Breast epithelium (tissue), 4 donors: ENCODE measurements around the gene TNC. TPM values are rescaled to one million over a fixed set of nuclear protein-coding genes. Genes with fewer than 3 reads are reported as not detected.

Experiments used
- DNase-seq, 2 donors: peaks; one replicate each; pipeline ENCODE4 v3.0.0-alpha.2; 2019; ENCODE audit warnings: low spot score in 2 of 2
- H3K27ac ChIP-seq, 2 donors: fragments of 200-600 bp; sonication (generic) in 1 of 2; one replicate each; pipeline ENCODE4 v1.5.1; 2016 to 2019; ENCODE audit warnings: mild to moderate bottlenecking in 1 of 2
- H3K27me3 ChIP-seq, 2 donors: fragments of 200-600 bp; sonication (generic) in 1 of 2; one replicate each; pipeline versions ENCODE4 v1.5.1 to v1.6.0; 2017 to 2019; ENCODE audit warnings: control low read depth in 1 of 2, mild to moderate bottlenecking in 1 of 2
- H3K36me3 ChIP-seq: fragments of 200-600 bp; one replicate; pipeline ENCODE4 v1.5.1; 2019
- H3K4me1 ChIP-seq, 2 donors: fragments of 200-600 bp; sonication (generic); one replicate each; pipeline ENCODE4 v1.5.1; 2016 to 2019; ENCODE audit warnings: control low read depth in 1 of 2
- H3K4me3 ChIP-seq, 3 donors: fragments of 200-600 bp; sonication (generic); 1 replicate in 2 of 3; 2 replicates in 1 of 3; pipeline ENCODE4 v1.5.1; 2016 to 2019; ENCODE audit warnings: mild to moderate bottlenecking in 3 of 3, moderate library complexity in 2 of 3
- H3K9me3 ChIP-seq, 2 donors: fragments of 200-600 bp; sonication (generic) in 1 of 2; one replicate each; pipeline ENCODE4 v1.5.1; 2016 to 2019; ENCODE audit warnings: control low read depth in 1 of 2
- POLR2A ChIP-seq: fragments of 450-650 bp; IDR thresholded peaks from one replicate; pipeline ENCODE4 v1.6.1; 2016; ENCODE audit warnings: antibody characterized with exemption, mild to moderate bottlenecking, moderate library complexity
- POLR2AphosphoS5 ChIP-seq, 3 donors: sonication (generic); formaldehyde crosslinking; IDR thresholded peaks; one replicate each; pipeline ENCODE4 v1.6.1; 2017; ENCODE audit warnings: antibody characterized with exemption in 3 of 3
- intact Hi-C: fragments of 100-400 bp; cut with DNase I; formaldehyde crosslinking; loops from one replicate; pipeline ENCODE4 v1.15.1; 2023; ENCODE audit warnings: low total_unique reads
- total RNA-seq, 3 donors: library from RNA; depleted of rRNA; stranded (reverse); fragments of >200 nt; gene quantifications; one replicate each; pipeline ENCODE4 v1.1.0, GENCODE V29; 2016
- TF ChIP-seq, protein P1 (sequence below), 3 donors: fragments of 450-650 bp; IDR thresholded peaks; one replicate each; pipeline ENCODE4 v1.5.1; 2016 to 2017; ENCODE audit warnings: antibody characterized with exemption in 3 of 3, mild to moderate bottlenecking in 3 of 3, moderate library complexity in 3 of 3

TNC gene
- total RNA-seq, 3 donors from 2014 or later, result 2.4 to 58.0 (median 44.6) TPM

DNA sequence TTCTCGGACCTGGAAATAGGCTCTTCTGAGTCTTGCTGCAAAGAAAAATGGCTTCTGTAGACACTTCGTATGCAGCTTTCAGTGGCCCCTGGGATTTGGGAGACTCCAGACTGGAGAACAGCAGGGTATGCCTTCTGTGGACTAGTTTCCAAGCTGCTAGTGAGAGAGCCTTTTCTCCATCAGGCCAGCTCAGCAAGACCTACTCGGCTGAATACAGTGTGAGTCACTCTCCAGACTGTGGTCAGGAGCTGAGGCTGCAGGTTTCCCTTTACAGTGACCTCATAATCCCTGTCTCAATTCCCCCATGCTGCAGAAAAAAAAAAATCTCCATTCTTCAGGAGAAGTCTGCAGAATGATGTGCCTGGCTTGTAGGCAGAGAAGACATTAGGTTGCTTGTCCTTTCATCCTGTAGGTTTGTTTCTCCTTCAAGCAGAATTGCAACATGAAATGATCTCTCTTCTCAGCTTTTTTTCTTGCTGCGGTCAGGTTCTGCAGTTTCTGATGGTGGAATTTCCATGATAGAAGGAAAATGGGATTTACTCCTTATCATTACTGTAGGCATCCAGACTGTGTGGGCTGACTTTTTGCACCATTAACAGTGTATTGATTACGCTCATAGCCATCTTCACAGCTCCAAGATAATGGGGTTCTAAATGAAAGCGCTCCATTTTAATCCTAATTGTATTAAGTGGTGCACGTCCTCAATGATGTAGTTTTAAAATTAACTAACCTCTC lies 109.3 kb downstream of the TNC start:
- Histone ChIP-seq H3K27ac (no peak overlapping the region), H3K36me3 (no peaks in the 10 kb centered on the region), H3K4me3 (no peak overlapping the region), H3K27me3 (no peaks in the 10 kb centered on the region), H3K9me3 (no peaks in the 10 kb centered on the region), H3K4me1 (no peaks in the 10 kb centered on the region)
- intact Hi-C loops, result no loop called here
- DNase-seq, result no peak
- TF ChIP-seq POLR2AphosphoS5 (IDR thresholded peaks at IDR 0.05) (no peak), POLR2A (no peak)
- TF ChIP-seq, protein P1, sequence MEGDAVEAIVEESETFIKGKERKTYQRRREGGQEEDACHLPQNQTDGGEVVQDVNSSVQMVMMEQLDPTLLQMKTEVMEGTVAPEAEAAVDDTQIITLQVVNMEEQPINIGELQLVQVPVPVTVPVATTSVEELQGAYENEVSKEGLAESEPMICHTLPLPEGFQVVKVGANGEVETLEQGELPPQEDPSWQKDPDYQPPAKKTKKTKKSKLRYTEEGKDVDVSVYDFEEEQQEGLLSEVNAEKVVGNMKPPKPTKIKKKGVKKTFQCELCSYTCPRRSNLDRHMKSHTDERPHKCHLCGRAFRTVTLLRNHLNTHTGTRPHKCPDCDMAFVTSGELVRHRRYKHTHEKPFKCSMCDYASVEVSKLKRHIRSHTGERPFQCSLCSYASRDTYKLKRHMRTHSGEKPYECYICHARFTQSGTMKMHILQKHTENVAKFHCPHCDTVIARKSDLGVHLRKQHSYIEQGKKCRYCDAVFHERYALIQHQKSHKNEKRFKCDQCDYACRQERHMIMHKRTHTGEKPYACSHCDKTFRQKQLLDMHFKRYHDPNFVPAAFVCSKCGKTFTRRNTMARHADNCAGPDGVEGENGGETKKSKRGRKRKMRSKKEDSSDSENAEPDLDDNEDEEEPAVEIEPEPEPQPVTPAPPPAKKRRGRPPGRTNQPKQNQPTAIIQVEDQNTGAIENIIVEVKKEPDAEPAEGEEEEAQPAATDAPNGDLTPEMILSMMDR (IDR thresholded peaks at IDR 0.05), result no peak

DNA sequence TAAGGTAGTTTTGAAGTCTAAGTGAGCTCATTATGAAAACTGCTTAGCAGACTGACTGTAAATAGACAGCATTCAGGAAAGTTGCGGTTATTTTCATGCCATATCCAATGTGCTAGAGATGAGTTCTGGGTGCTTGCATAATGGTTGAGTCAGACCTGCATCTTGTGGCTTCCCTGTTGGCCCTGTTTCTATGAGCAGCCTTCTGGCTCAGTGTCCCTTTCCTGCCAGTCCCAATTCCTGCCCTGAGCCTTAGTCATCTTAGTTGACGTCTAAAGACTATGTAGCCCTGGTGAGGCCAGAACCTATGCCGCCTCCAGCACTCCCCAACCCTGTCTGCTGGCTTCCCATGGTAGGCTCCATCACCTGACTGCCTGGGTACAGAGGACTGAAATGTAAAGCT lies 111.3 kb downstream of the TNC start:
- TF ChIP-seq, protein P1 (IDR thresholded peaks at IDR 0.05), result no peak
- TF ChIP-seq POLR2AphosphoS5 (IDR thresholded peaks at IDR 0.05) (no peak), POLR2A (no peak)
- no peak overlapping the region for H3K4me3 ChIP-seq
- no peak for DNase-seq
- no peaks in the 10 kb centered on the region for H3K9me3 ChIP-seq
- intact Hi-C loops, result no loop called here
- H3K4me1 ChIP-seq, result no peaks in the 10 kb centered on the region
- H3K27me3 ChIP-seq, result no peaks in the 10 kb centered on the region
- H3K27ac ChIP-seq, result no peak overlapping the region
- H3K36me3 ChIP-seq, result no peaks in the 10 kb centered on the region

DNA sequence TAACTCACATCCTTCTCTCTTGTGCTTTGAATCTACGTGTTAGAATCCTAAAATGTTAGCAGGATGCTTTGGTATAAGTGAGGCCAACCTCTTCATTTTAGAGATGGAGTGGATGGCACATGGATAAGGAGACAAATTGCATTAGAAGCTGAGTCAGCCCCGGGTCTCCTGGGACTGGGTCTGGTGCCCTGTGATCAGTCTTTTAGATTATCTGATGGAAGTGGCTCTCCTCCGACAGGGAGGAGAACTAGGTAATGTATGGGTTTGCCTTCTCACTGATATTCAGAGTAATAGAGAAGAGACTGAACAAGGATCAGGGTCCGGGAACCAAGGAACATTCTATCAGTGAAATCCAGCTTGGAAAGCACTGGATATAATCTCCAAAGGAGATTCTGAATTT lies 112.6 kb downstream of the TNC start:
- Histone ChIP-seq H3K4me3 (no peak overlapping the region), H3K9me3 (no peaks in the 10 kb centered on the region), H3K4me1 (no peaks in the 10 kb centered on the region), H3K27me3 (no peaks in the 10 kb centered on the region), H3K27ac (no peak overlapping the region), H3K36me3 (no peaks in the 10 kb centered on the region)
- TF ChIP-seq POLR2A, result no peak
- TF ChIP-seq, protein P1 (IDR thresholded peaks at IDR 0.05), result no peak
- TF ChIP-seq POLR2AphosphoS5 (IDR thresholded peaks at IDR 0.05), result no peak
- intact Hi-C loops, result no loop called here
- DNase-seq, result no peak

DNA sequence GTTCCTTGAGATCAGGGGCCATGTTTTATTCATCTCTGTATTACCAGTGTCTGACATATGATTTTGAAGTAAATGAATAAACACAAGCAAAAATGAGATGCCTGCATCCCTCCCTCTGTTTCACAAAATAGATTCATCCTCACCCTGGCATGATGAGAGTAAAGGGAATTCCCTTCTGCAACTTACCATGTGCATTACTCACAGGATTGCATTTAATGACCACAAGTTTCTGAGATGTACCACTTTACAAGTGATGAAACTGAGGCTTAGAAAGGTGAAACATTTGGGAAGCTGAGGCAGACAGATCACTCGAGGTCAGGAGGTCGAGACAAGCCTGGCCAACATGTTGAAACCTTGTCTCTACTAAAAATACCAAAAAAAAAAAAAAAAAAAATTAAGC lies 113.4 kb downstream of the TNC start:
- H3K4me1 ChIP-seq, result no peaks in the 10 kb centered on the region
- H3K36me3 ChIP-seq, result no peaks in the 10 kb centered on the region
- no peaks in the 10 kb centered on the region for H3K27me3 ChIP-seq
- no peak for DNase-seq
- H3K4me3 ChIP-seq, result no peak overlapping the region
- intact Hi-C loops, result no loop called here
- H3K9me3 ChIP-seq, result no peaks in the 10 kb centered on the region
- no peak for TF ChIP-seq POLR2A
- TF ChIP-seq, protein P1 (IDR thresholded peaks at IDR 0.05), result no peak
- no peak for TF ChIP-seq POLR2AphosphoS5 (IDR thresholded peaks at IDR 0.05)
- no peak overlapping the region for H3K27ac ChIP-seq

DNA sequence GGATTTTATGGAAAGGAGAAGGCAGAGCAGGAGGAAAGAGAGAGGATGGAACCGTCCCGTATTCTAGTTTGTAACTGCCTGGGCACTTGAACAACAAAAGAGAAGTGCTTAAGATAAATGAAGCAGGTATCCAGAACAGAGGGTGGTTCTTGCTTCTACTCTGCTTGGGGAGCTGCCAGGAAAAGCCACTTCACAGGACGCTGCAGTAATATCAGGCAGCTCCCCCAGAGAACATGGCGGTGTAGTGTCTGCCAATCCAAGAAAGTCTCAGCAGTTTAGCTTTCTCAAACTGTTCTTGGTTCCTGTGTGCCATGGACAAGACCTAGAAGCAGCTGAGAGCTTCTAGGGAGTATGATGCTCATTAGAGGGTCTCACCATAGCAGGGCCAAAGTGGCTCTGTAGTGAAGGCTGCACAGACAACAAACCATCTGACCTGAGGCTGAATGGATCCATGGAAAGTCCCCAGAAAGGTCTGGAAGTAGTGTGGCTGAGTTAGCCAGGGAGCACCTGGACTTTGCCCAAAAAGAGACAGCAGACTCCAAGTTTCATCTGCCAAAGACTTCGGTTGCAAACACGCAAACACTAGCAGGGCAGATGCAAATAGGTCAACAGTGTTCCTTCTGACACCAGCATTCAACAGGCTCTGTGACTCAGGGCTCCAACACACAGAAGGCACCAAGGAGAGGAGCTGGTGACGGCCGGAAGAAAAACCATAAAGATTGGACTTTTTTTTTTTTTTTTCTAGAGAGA lies 115.4 kb downstream of the TNC start:
- Histone ChIP-seq H3K27me3 (no peaks in the 10 kb centered on the region), H3K4me3 (no peak overlapping the region), H3K4me1 (no peaks in the 10 kb centered on the region), H3K27ac (no peak overlapping the region), H3K36me3 (no peaks in the 10 kb centered on the region), H3K9me3 (no peaks in the 10 kb centered on the region)
- intact Hi-C loops, result no loop called here
- TF ChIP-seq POLR2AphosphoS5 (IDR thresholded peaks at IDR 0.05) (no peak), POLR2A (no peak)
- TF ChIP-seq, protein P1 (IDR thresholded peaks at IDR 0.05), result no peak
- no peak for DNase-seq
